G401.6 (cell line): ENCODE data around the gene SLC16A7.

ENCODE experiments used
- FAIRE-seq: peaks from 2 replicates; lab custom pipeline; 2012; peaks lifted over from hg19 to GRCh38; lab: Jason Lieb, UNC

SLC16A7 gene

DNA sequence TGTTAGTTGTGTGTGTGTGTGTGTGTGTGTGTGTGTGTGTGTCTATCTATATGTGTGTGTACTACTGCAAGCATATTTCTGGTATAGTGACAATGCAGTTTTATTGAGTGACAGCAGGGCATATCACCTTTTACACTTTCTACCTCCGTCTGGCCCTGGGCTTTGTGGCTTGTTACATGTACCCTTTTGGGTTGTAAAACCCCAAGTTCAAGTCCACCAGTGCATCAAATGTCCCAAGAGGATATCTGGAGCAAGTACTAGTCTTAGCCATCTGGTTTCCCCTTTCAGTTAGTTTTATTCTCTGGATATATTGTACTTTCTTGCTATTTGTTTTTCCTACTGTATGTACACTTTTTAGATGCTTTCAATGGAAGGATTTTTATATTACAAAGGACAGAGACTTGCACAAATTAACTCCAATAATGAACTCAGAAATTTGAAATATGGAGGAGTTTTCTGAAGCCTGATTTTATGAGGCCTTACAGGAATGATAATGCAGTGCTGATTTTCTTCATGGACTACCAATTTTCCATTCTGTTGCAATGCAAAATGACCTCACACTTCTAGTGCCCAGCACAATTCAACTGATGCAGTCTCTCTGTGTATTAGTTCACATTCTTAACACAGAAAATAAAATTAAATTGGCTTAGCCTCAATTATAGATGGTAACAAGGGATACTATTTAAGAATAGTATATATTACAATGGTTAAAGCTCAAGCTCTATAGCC is 29.1 kb downstream of the SLC16A7 start:
- FAIRE-seq, result no peak

DNA sequence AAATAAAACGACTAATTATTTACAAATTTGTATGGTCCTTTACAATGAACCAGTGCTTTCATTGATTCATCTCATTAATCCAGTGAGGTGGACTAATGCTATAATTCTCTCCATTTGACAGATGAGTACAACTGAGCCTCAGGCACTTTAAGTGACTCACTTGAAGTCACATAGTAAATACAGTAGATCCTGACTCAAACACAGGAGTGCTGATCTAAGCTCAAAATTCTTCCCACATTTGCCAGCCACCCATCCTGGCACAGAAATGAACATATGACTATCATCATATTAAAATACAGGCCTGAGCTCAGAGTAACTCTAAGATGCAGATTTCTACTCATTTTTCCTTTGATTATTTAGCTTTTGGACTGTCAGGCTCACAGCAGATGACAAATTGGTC is 30.6 kb downstream of the SLC16A7 start:
- no peak for FAIRE-seq

DNA sequence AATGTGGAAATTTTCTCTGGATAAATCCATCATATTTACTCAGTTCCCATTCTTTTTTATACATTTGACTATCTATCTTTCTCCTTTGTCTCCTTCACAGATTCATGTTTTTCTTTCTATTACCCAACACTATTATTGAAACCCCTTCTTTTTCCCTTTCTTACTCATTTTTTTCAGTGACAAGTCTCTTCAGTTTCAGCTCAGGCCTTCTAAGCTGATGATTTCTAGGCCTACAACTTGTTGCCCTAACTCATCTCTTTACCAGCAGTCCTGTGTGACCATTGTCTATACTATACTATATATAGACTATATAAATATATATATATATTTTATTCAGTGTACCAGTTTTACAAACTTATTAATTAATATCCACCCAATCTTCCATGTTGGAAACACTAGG is 31.8 kb downstream of the SLC16A7 start:
- FAIRE-seq, result no peak

GRCh38 chr12:59629890-59630289 is 34.1 kb downstream of the SLC16A7 start:
- no peak for FAIRE-seq

DNA sequence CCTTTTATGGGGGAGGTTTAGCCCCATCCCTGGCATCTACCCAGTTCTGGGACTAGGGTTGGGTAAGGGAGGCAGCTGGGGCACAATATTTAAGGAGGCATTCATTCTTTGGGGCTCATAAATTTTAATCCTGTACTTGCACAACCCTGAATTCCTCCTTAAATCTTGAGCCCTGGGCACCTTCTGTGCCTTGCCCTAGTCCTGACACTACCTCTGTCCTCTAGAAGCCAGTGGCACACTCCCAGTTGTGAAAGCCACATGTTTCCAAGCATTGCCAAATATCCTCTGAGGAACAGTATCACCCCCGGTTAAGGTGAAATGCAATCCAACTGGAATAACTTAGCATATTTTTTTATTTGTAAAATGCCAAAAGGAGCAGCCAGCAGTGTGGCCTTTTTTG is 36.6 kb downstream of the SLC16A7 start:
- FAIRE-seq, result no peak

DNA sequence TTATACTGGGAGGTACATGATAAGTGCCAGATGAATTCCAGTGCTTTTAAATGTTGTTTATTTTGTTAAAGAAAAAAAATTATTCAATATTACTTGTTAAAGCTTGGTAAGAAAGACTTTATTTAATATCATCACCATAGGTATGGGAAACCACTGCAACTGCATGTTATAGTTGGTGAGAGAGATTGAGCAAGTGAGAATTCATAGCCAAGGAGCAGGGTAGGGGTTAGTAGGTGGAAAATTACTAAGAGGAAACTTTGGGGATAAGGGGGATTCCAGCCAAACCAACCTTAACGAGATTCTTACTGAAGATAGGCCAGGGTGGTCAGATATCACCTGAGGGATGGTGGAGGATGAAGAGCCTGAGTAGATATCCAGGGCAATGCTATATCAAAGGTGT is 38.4 kb downstream of the SLC16A7 start:
- no peak for FAIRE-seq

DNA sequence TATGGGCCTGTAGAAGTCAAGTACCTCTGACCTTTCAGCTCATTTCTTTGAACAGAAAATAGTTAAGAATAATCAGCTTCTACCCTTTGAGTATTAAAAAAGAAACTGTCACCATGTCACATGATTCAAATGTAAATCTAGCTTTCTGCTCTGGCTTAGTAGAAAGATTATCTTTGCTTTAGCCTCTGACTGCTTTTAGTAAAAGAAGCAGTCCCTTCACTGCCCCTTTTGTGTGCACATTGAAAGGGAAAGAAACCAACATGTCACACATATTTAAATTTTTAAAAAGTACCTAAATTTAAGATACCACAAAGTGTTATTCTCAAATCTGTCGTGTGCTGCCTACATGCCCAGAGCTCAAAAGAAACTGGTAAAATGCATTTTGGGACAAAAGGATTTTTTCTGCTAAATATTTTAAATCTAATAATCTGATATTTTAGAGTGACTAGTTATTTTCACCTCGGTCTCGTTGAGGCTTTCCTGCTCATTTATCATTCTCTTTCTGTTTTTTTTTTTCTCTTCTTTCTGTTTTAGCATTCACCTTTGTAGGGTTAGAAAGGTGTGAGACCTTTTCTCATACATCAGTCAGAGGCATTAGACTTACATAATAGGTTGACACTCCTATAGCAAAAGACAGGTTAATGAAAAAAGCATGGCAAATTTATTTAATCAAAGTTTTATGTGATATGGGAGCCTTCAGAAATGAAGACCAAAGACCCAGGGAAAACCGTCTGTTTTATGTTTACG is 41.3 kb downstream of the SLC16A7 start:
- no peak for FAIRE-seq

DNA sequence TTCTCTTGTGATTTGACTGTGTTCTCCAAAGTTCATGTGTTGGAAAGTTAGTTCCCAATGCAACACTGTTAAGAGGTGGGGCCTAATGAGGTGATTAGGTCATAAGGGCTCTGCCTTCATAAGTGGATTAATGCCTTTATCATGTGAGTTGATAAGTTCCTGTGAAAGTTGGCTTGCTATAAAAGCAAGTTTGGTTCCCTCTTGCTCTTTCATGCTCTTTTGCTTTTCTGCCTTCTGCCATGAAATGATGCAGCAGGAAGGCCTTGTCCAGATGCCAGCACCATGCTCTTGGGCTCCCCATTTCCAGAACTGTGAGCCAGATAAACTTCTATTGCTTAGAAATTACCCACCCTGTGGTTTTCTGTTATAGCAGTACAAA is 41.9 kb downstream of the SLC16A7 start:
- FAIRE-seq, result no peak

GRCh38 chr12:59643550-59643949 is 47.7 kb downstream of the SLC16A7 start:
- no peak for FAIRE-seq

DNA sequence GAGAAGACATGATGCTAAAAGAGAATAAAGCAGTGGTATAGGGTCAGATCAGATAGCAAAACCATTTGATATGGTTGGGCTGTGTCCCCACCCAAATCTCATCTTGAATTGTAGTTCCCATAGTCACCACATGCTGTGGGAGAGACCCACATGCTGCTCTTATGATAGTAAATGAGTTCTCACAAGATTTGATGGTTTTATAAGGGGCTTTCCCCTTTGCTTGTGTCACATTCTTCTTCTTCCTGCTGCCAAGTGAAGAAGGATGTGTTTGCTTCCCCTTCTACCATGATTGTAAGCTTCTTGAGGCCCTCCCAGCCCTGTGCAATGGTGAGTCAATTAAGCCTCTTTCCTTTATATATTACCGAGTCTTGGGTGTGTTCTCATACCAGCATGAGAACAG is 49.4 kb downstream of the SLC16A7 start:
- FAIRE-seq, result no peak

GRCh38 chr12:59646636-59647035 is 50.8 kb downstream of the SLC16A7 start:
- no peak for FAIRE-seq

- FAIRE-seq, result no peak
Measured at GRCh38 chr12:59649203-59649602, 53.4 kb downstream of the SLC16A7 start.

- FAIRE-seq, result no peak
Measured at GRCh38 chr12:59650588-59651228, 54.9 kb downstream of the SLC16A7 start.

DNA sequence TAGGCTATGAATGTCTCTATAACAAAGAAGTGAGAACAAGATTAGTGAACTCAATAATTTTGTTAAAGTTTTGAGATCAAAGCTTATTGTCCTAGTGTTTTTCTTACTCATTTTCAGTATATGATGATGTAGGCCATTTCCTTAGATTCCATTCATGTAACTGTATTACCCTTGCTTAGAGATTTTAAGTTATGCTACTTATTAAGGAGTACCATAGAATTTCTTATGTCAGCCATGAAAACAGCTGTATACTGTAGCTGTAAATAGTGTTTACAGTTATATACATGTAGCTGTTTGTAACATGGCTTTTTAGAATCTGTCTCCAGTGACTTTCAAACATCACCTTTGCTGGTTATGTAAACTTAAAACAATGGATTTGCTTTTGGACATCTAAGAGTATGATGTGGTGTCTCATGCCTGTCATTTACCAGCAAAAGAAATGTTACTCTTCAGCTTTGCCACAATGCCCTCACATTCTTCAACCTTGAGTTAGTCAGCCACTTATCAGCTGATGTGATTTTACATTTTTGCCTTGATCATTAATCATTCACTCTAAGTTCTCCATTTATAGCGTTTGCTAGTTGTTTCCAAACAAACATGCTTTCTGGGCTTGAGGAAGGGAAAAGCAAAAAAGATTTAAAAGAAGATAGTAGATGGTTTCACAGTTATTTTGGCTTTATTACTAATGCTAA is 55.5 kb downstream of the SLC16A7 start:
- no peak for FAIRE-seq

- no peak for FAIRE-seq
Measured at GRCh38 chr12:59652130-59652529, 56.3 kb downstream of the SLC16A7 start.

DNA sequence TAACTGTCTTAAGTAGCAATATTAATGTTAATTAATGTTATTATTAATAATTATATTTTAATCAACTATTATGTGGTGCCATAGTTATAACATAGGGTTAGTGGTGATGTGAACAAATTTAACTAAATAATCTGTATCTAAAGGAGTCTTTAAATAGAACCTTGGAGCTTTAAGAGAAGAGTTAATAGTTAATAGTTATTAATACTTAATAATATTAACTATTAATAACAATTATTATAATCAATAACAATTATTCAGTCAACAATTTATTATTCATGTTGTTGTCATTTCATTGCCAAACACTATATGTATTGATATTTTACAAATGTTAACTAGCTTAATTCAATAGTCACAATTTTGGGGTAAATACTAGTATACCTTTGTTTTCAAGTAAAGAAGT is 58.2 kb downstream of the SLC16A7 start:
- FAIRE-seq, result peak; percentile 33

DNA sequence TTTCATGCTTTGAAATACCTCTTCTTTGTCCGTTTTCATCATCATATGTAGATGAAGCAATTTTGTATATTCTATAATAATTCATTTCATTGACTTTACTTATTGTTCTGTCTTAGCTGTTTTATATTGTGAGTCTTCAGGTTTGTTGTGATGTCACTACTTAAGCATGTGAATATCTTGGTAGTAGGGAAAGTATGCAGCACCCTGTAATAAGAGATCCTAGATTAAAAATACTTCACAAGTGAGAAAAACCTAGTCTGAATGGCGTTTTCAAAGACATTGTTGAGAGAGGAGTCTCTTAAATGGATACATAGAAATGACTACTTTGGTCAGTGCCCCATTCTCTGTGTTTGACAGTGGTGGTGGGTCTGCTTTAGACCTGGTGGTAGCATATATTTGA is 61.4 kb downstream of the SLC16A7 start:
- FAIRE-seq, result no peak

GRCh38 chr12:59657711-59658110 is 61.9 kb downstream of the SLC16A7 start:
- no peak for FAIRE-seq

DNA sequence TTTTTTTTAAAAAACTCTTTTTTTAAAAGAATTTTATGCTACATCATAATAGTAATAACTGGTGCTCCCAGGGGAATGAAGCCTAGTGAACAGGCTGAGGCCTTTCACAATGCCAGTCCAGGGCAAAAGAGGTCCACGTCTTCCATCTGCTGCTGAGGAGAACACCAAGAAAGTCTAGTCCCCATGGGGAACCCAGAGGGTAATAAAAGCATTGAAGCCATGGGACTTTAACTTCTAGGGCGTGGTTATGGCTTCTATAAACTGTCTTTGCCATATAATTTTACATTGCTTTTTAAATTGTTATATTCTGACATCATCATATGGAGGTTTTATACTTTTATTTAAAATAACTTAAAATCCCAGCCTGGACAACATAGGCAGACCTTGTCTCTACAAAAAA is 64.3 kb downstream of the SLC16A7 start:
- FAIRE-seq, result no peak

DNA sequence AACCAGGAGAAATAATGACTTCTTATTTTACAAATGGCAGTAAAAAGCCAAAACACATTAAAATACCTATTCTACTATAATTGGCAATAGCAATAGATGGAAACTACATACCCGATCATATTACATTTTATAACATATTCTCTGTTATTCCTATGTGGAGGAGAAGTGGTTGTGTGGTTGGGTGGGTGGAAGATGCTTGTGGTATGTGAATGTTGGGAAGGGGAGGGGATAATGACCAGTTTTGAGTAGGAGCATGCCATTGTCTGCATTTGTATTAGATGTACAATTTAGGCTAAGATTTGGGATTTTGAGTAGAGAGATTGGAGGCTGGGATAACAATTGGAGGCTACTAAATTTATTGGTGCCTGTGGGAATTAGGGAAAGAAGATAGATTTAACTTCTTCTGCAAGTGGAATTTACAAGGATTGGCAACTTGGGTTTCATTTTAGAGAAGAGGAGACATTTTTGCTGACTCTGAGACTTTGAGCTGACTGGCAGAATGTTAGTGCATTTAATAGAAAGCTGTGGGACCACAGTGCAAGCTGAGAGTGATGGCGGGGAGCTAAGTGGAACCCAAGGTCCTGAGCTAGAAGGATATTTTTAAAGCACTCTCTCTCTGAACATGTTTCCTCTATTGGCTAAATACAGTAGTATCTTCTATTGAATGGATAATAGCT is 65.2 kb downstream of the SLC16A7 start:
- no peak for FAIRE-seq

DNA sequence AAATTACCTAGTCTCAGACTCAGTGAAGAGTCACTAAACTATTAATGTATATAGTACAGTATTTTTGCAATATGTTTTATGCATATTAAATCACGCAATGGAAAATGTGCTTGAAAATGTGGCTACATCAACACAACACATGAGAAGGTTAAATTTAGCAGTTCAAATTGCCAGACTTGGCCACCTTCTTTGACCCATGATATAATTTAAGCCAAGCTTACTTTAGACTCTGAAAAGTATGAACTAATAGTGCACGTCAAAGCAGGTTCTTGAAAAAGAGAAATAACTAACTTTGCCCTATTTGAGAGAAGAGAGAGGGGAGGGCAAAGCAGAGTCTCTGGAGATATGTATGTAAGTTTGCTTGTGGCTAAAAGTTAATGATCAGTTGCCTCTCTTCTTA is 68.7 kb downstream of the SLC16A7 start:
- FAIRE-seq, result no peak

GRCh38 chr12:59665701-59666100 is 69.9 kb downstream of the SLC16A7 start:
- FAIRE-seq, result no peak
